Measurements from ENCODE around the gene ZNF536.
"Not testable (repeated sequence)": the region's sequence is repeated elsewhere in the genome, so short reads cannot be mapped to it uniquely, and the experiment has no call there.

The ZNF536 gene

DNA sequence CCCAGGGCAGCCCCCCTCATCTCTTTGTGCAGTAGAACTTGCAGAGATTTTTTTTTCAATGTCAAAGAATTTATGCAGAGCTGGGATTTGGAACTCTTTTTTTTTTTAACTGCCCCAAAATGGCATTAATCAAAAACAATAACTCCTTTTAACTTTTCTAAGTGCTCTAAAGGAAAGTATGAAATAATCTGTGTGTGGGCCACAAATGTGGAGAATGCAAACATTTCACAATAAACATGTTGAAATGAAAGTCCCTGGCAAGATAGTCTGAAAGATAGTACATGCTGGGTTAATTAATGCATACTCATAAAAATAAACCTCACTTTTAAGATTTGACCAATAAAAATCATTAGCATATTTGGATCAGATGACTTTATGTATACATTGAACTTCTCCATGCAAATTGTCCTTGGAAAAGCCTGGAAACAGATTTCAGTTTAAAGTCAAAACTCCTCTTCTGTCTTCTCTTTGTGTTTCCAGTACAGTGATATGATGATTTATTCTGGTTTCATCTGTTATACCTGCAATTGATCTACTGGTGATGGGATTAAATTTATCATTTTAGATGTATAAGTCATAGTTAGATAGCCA is 30.5 kb upstream of the ZNF536 start:
- no peak for DNase-seq (ENCODE audit: low read depth in 2 of 2)

DNA sequence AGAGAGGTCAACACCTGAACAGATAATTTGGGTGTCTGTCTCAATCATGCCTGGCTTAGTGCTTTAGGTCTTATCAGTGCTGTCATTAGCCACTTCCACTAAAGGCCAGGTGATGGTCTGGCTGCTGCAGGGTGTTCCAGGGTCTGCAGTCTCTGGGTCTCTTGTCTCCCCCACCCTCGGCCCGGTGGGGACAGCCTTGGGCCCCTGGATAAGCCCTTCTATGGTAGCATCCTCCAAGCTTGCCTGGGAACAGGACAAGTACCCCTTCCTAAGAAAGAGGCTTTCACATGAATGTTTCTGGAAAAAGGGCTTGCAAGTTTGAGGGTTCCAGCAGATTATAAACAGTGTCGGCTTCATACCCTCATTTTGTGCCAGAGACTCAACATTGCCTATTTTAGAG is 29.3 kb upstream of the ZNF536 start:
- no peak for DNase-seq (ENCODE audit: low read depth in 2 of 2)

DNA sequence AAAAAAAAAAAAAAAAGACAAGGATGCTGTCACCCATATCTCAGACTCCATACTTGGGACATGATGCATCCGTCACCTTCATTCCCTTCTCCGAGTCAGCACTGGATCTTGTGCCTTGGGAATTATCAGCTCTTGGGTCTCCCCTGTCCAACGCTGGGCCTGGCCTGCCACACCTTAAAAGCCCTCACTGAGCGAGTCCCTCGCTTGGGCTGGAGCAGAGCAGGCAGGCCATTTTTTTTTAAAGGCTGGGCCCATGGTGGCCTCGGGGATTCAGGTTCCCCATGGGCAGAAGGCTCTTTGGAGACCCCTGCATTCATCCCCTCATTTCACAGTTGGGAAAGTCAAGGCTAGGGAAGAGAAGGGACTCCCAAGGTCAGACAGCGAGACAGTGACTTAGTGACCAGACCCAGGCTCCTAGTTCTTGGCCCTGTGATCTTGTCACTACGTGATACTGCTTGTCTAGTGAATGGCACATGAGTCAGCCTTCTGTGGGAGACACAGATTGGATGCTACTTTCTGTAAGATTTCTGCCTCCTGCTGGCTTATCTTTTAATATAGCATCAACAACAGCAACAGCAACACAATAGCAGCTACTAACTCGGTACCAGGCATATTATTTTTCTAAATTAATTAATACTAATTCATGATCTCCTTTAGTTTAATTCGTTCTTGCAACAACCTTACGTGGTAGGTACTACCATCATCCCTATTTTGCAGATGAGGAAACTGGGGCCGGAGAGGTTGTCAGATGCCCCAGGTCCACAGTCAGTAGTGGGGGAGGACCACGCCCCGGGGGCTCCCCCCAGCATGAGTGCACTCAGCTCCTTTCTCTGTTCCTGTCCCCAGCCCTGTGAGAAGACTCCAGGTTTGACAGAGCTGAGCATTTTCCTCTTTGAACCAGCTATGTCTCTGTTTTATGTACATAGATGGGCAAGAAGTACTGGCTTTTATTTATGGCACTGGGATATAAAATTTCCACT is 27.4 kb upstream of the ZNF536 start:
- no peak for DNase-seq (ENCODE audit: low read depth in 2 of 2)

DNA sequence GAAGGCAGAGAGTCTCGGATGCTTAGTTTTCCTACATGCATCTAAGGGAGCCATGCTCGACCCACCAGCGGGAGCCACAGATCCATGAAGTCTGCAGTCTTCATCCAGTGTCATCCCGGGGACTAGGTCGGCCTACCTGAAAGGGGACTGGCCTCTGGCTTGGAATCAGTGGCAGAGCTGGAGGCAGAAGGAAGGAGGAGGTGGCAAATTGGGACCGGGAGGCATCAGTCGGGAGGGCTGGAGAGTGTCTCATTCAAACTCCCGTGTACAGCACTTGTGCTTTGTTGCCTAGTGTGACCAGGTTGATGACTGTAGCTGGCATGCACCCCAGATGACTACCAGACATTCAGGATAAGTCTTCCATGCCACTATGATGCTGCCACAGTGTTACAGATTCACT is 26.5 kb upstream of the ZNF536 start:
- no peak for DNase-seq (ENCODE audit: low read depth in 2 of 2)

DNA sequence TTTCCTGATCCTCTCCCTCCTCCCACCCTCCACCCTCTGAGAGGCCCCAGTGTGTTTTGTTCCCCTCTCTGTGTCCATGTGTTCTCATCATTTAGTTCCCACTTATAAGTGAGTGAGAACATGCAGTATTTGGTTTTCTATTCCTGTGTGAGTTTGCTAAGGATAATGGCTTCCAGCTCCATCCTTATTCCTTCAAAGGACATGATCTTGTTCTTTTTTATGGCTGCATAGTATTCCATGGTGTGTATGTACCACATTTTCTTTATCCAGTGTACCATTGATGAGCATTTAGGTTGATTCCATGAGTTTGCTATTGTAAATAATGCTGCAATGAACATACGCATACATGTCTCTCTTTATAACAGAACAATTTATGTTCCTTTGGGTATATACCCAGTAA is 25.7 kb upstream of the ZNF536 start:
- not testable (repeated sequence) for DNase-seq (ENCODE audit: low read depth in 2 of 2)

DNA sequence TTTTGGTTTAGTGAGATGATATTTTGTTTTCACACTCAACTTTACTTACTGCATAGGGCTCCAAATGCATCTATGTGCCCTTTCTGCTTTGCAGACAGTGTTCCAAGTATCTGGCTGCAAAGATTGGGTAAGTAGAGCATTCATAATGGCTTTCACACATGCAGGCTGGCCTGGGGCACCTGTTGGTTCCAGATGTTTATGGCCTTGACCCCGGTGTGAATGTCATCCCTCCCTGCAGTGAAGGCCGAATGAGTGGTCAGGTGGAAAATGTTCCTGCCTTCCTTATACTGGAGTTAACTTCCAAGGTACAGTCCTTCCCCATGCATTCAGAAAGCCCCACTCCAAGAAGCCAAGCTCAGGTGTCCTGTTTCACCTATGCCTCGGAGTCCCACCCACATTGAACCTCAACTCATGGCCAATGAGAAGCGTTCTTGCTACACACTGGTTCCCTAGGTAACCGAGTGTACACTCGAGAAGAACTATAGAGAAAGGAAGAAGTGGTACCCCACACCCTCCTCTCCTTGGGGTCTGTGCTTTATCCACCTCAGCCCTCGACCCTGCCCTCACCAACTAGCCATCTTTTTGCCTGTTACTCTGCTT is 23.0 kb upstream of the ZNF536 start:
- DNase-seq (ENCODE audit: low read depth in 2 of 2) = no peak

GRCh38 chr19:30350692-30351663 is 21.2 kb upstream of the ZNF536 start:
- DNase-seq (ENCODE audit: low read depth in 2 of 2) = no peak

DNA sequence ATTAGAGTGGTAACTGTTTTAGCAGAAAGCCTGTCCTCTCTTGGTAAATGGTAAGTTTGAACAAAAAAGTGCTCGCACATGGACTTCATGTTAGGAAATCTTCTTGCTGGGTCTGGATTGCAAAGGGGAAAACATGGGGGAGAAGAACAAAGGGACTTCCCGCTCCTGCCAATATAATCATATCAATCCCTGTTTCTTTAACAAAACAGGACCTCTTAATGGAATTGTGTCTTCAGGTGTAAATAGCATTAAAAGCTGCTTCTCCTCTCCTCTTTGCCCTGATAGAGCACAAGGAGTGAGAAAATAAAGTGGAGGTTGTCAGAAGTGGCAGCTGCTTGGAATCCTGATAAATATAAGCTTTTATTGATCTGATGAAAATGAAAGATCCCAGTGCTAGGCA is 20.4 kb upstream of the ZNF536 start:
- DNase-seq (ENCODE audit: low read depth in 2 of 2) = no peak

DNA sequence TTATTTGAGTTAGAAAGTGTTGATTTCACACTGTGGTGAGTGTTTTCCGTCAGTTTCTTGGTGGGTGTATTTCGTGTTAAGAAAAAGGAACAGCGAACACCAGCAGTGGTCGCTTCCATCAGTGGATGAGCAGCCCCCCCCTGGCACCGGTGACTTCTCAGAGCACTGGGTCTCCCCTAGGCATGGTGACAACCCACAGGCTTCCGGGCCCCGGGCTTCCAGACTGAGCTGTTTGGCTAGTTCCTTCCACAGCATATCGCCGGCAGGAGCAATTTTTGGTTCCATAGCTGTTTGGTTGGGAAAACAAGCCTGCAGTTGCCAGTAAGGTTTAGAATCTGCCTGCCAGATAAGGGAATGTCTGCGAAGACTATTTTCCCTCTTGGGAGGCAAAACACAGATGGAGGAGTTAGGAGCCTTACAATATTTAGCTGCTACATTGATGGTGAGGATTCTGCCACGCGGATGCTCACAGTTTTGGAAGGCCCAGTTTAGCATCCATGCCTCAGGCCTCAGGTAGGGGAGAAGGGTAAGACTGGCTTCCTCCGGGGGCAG is 18.7 kb upstream of the ZNF536 start:
- no peak for DNase-seq (ENCODE audit: low read depth in 2 of 2)

GRCh38 chr19:30355586-30355985 is 16.6 kb upstream of the ZNF536 start:
- no peak for DNase-seq (ENCODE audit: low read depth in 2 of 2)

DNA sequence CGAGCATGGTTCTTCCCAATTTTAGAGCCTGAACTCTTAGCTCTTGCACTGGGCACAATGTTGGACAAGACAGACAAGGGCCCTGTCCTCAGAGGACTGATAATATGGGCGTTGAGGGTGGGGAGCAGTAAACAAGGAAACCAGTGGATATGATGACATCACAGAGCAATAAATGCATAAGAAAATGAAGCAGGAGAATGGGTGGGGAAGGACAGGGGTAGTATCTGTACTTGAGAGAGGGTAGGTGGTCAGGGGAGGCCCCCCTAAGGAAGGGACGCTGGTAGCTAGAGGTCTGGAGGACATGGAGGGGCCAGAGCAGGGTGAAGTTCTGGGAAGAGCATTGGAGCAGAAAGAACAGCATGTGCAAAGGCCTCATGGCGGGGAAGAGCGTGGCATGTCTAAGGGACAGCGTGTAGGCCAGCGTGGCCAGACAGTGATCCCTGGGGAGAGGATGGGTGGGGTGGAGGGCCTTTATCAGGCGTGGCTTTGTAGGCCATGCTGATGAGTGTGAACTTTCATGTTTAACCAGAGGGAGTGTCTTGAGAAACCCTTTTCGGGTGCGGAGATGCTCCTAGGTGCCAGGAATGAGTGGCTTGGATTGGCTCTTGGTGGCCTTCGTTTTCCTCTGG is 15.1 kb upstream of the ZNF536 start:
- DNase-seq (ENCODE audit: low read depth in 2 of 2) = no peak

DNA sequence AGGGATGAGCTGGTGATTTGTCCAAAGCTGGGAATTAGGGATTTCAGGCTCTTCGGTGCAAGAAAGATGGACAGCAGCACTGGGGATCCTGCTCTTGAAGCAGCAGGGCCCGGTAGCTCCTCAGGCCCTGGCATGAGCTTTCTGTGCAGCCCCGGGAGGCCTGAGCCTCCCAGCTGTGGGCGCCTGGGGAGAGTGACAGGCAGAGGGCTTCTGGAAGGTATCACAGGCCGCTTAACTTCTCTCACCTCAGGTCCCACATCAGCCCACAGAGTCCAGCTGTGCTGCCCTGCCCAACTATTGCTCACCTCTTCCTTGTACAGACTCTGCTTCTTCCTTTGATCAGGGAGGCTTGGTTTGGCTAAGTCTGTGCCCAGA is 14.6 kb upstream of the ZNF536 start:
- DNase-seq (ENCODE audit: low read depth in 2 of 2) = no peak

DNA sequence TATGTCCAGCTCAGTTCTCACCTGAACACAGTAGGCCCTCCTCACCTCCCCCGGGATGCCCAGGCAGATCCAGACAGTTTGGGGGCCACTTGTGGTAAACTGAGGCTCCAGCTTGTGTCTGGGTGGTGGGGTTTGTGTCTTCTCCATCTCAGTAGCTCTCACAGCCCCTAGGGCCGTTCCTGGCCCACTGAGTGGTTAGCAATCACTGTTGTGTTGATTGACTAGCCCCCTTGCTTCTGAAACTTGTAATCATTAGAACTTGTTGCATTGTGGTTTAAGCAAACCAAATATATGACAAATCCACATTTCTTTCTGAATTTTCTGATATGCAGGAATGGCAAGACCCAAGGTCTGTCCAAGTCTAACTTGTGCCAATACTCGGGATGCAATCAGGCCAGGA is 13.9 kb upstream of the ZNF536 start:
- no peak for DNase-seq (ENCODE audit: low read depth in 2 of 2)

GRCh38 chr19:30358821-30359580 is 13.2 kb upstream of the ZNF536 start:
- DNase-seq (ENCODE audit: low read depth in 2 of 2) = no peak

- no peak for DNase-seq (ENCODE audit: low read depth in 2 of 2)
These were observed 12.2 kb upstream of the ZNF536 start for GRCh38 chr19:30359936-30360335.

DNA sequence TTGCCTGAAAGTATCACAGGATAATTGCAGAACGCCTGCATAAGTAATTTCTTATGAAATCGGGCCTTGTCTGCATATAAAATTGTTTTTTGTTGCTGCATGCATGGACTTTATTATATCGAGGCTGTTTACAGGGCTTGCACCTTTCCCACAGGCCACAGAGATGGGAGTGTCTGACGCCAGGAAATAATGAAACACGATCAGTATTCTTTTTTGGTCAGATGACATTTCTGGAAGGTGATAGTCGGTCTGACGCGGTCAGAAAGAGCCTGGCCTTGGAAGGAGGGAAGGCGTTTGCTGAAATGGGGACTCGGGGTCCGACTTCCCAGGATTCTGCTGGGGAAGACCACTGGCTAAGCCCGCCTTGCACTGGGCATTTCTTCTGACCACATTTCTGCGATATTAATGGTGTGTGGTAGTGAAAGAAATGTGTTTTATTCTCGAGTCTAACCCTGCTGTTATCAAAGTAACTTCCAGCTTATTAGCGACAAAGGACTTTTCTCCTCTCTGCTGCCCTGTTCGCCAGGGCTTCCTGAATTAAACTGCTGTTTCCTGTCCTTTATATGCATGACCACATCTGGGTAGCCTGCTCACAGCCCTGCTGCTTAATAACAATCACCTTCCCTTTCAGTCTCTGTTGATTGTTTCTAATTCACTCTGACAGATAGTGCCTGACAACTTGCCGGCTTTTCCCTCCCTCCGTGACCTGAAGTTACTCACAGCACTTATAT is 11.6 kb upstream of the ZNF536 start:
- DNase-seq (ENCODE audit: low read depth in 2 of 2) = no peak

GRCh38 chr19:30361107-30361447 is 11.1 kb upstream of the ZNF536 start:
- no peak for DNase-seq (ENCODE audit: low read depth in 2 of 2)

DNA sequence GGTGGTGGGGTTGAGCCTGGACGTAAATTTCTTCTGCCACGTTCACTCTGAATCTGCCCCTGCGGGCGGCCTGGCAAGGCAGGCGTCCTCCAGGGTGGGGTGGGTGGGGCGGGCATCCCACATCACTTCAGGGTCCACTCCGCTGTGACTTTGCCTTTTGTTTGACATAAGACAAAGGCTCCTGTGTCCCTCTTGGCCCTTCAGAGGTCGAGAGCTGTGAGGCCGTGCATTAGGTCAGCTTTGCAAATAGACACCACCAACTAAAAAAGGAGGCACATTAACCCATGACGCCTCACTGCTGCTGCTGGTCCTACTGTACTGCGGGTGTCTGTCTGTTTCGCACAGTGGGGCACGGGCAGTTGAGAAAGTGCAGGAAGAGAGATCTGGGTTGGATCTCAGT is 10.5 kb upstream of the ZNF536 start:
- no peak for DNase-seq (ENCODE audit: low read depth in 2 of 2)

DNA sequence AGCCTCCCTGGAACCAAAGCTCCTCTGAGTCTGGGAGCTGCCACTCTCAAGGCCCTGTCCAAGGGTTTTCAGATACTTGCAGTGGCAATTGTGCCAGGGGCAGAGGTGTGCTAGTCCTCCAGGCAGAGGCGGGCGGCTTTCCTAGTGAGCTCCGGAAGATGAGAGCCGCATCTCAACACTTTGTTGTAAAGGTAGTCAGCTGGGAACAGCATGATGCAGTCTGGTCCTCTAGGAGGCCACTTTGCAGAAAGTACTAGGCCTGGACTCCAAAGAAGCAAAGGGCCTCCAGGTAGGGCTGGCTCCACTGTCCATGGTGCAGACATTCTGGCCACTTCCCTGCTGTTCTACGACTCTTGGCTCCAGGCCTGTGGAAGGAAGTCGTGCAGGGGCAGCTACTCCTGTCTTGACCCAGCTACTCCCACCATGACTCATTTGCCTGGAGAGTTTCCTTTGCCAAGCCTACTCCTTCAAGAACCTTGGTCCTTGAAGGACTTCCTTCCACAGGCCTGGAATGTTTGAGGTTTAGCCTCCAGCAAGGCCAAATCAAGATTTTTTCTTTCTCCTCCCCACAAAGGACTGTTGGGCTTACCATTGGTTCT is 9.9 kb upstream of the ZNF536 start:
- DNase-seq (ENCODE audit: low read depth in 2 of 2) = no peak
